Activated T-cell treated with anti-CD3 and anti-CD28 coated beads, Interleukin-2, amount 50 U/mL, for 1 hour (primary cell): Measurements from ENCODE around the gene MFN2.
"Not testable (repeated sequence)": the region's sequence is repeated elsewhere in the genome, so short reads cannot be mapped to it uniquely, and the experiment has no call there.

Experiments used
- DNase-seq: peaks from one replicate; pipeline ENCODE4 v3.0.0-alpha.2; 2020

The MFN2 gene

GRCh38 chr1:12001249-12001917, 21.1 kb downstream of the MFN2 start:
- DNase-seq, result peak; percentile 28

- no peak for DNase-seq
Measured at GRCh38 chr1:12001996-12002493, 21.8 kb downstream of the MFN2 start.

GRCh38 chr1:12003762-12004161, 23.5 kb downstream of the MFN2 start:
- DNase-seq, result no peak

- DNase-seq, result no peak
Measured at GRCh38 chr1:12005488-12006166, 25.4 kb downstream of the MFN2 start.

- no peak for DNase-seq
Measured at GRCh38 chr1:12006167-12006921, 26.1 kb downstream of the MFN2 start.

- DNase-seq, result no peak
Measured at GRCh38 chr1:12007204-12007603, 27.0 kb downstream of the MFN2 start.

GRCh38 chr1:12008355-12008754, 28.1 kb downstream of the MFN2 start:
- DNase-seq, result not testable (repeated sequence)

GRCh38 chr1:12009318-12009947, 29.2 kb downstream of the MFN2 start:
- no peak for DNase-seq

- no peak for DNase-seq
Measured at GRCh38 chr1:12010746-12011570, 30.7 kb downstream of the MFN2 start.

- DNase-seq, result no peak
Measured at GRCh38 chr1:12011998-12012397, 31.8 kb downstream of the MFN2 start.

- DNase-seq, result no peak
Measured at GRCh38 chr1:12012560-12013316, 32.5 kb downstream of the MFN2 start.

- DNase-seq, result no peak
Measured at GRCh38 chr1:12014141-12014991, 34.1 kb downstream of the MFN2 start.

GRCh38 chr1:12015001-12015491, 34.8 kb downstream of the MFN2 start:
- no peak for DNase-seq

GRCh38 chr1:12015499-12015898, 35.3 kb downstream of the MFN2 start:
- no peak for DNase-seq

- no peak for DNase-seq
Measured at GRCh38 chr1:12016182-12016581, 35.9 kb downstream of the MFN2 start.

GRCh38 chr1:12019858-12020509, 39.7 kb downstream of the MFN2 start:
- no peak for DNase-seq

GRCh38 chr1:12021616-12022015, 41.4 kb downstream of the MFN2 start:
- no peak for DNase-seq

GRCh38 chr1:12022036-12022435, 41.8 kb downstream of the MFN2 start:
- no peak for DNase-seq

GRCh38 chr1:12026586-12026985, 46.3 kb downstream of the MFN2 start:
- no peak for DNase-seq

- DNase-seq, result no peak
Measured at GRCh38 chr1:12028248-12028647, 48.0 kb downstream of the MFN2 start.
